ENCODE data around the gene RASAL3.
"Not testable (repeated sequence)": the region's sequence is repeated elsewhere in the genome, so short reads cannot be mapped to it uniquely, and the experiment has no call there.

The RASAL3 gene

GRCh38 chr19:15464394-15465385 is at the start of gene RASAL3:
RASAL3 (minus strand) TSS chr19:15464544; CDS start chr19:15464358, 186 bp downstream.
- no peak for DNase-seq (ENCODE audit: low read depth, low spot score)

- DNase-seq (ENCODE audit: low read depth, low spot score) = no peak
These were observed 47.5 kb upstream of the RASAL3 start for GRCh38 chr19:15511671-15512424.

- no peak for DNase-seq (ENCODE audit: low read depth, low spot score)
These were observed 43.8 kb upstream of the RASAL3 start, which contains the start of gene CYP4F22 for GRCh38 chr19:15508035-15508710. CYP4F22 (plus strand) TSS chr19:15508525; CDS start chr19:15525337, 16,812 bp downstream.

- no peak for DNase-seq (ENCODE audit: low read depth, low spot score)
These were observed 43.0 kb upstream of the RASAL3 start for GRCh38 chr19:15507068-15508034.

- DNase-seq (ENCODE audit: low read depth, low spot score) = no peak
These were observed 41.8 kb upstream of the RASAL3 start for GRCh38 chr19:15506074-15506571.

GRCh38 chr19:15502264-15502663 is 37.9 kb upstream of the RASAL3 start:
- DNase-seq (ENCODE audit: low read depth, low spot score) = no peak

GRCh38 chr19:15501596-15501995 is 37.3 kb upstream of the RASAL3 start:
- no peak for DNase-seq (ENCODE audit: low read depth, low spot score)

GRCh38 chr19:15498910-15499309 is 34.6 kb upstream of the RASAL3 start:
- DNase-seq (ENCODE audit: low read depth, low spot score) = no peak

GRCh38 chr19:15498156-15498858 is 34.0 kb upstream of the RASAL3 start:
- no peak for DNase-seq (ENCODE audit: low read depth, low spot score)

- DNase-seq (ENCODE audit: low read depth, low spot score) = no peak
These were observed 30.8 kb upstream of the RASAL3 start for GRCh38 chr19:15495151-15495550.

GRCh38 chr19:15488489-15489226 is 24.3 kb upstream of the RASAL3 start:
- DNase-seq (ENCODE audit: low read depth, low spot score) = no peak

GRCh38 chr19:15487038-15487437 is 22.7 kb upstream of the RASAL3 start:
- no peak for DNase-seq (ENCODE audit: low read depth, low spot score)

GRCh38 chr19:15485768-15486167 is 21.4 kb upstream of the RASAL3 start:
- not testable (repeated sequence) for DNase-seq (ENCODE audit: low read depth, low spot score)

GRCh38 chr19:15480996-15481395 is 16.7 kb upstream of the RASAL3 start:
- DNase-seq (ENCODE audit: low read depth, low spot score) = not testable (repeated sequence)

GRCh38 chr19:15479391-15480345 is 15.3 kb upstream of the RASAL3 start, which contains the start of gene PGLYRP2:
PGLYRP2 (minus strand) TSS chr19:15479501; CDS start chr19:15479371, 130 bp downstream.
- DNase-seq (ENCODE audit: low read depth, low spot score) = no peak

GRCh38 chr19:15476325-15476724 is 12.0 kb upstream of the RASAL3 start:
- DNase-seq (ENCODE audit: low read depth, low spot score) = no peak

GRCh38 chr19:15475611-15476010 is 11.3 kb upstream of the RASAL3 start:
- DNase-seq (ENCODE audit: low read depth, low spot score) = no peak

GRCh38 chr19:15475169-15475568 is 10.8 kb upstream of the RASAL3 start:
- DNase-seq (ENCODE audit: low read depth, low spot score) = no peak
